ENCODE data around the gene CXCL17.
"Not testable (repeated sequence)": the region's sequence is repeated elsewhere in the genome, so short reads cannot be mapped to it uniquely, and the experiment has no call there.

Gene CXCL17

GRCh38 chr19:42465827-42466280 lies 23.1 kb upstream of the CXCL17 start:
- no peak for DNase-seq (ENCODE audit: low spot score)

GRCh38 chr19:42461700-42462324 lies 19.1 kb upstream of the CXCL17 start:
- DNase-seq (ENCODE audit: low spot score) = no peak

- DNase-seq (ENCODE audit: low spot score) = not testable (repeated sequence)
Measured at GRCh38 chr19:42461231-42461630, 18.5 kb upstream of the CXCL17 start.

- DNase-seq (ENCODE audit: low spot score) = no peak
Measured at GRCh38 chr19:42459926-42460325, 17.2 kb upstream of the CXCL17 start.

GRCh38 chr19:42455621-42456081 lies 12.9 kb upstream of the CXCL17 start:
- no peak for DNase-seq (ENCODE audit: low spot score)

- no peak for DNase-seq (ENCODE audit: low spot score)
Measured at GRCh38 chr19:42455086-42455485, 12.3 kb upstream of the CXCL17 start.

- no peak for DNase-seq (ENCODE audit: low spot score)
Measured at GRCh38 chr19:42452590-42452989, 9.8 kb upstream of the CXCL17 start.

GRCh38 chr19:42450314-42450934 lies 7.7 kb upstream of the CXCL17 start:
- peak; percentile 71 for DNase-seq (ENCODE audit: low spot score)

- not testable (repeated sequence) for DNase-seq (ENCODE audit: low spot score)
Measured at GRCh38 chr19:42448306-42448705, 5.6 kb upstream of the CXCL17 start.

- DNase-seq (ENCODE audit: low spot score) = no peak
Measured at GRCh38 chr19:42445948-42446347, 3.2 kb upstream of the CXCL17 start.

- DNase-seq (ENCODE audit: low spot score) = no peak
Measured at GRCh38 chr19:42443944-42444398, 1.2 kb upstream of the CXCL17 start.

- no peak for DNase-seq (ENCODE audit: low spot score)
Measured at GRCh38 chr19:42441049-42441445, 1.7 kb downstream of the CXCL17 start.

GRCh38 chr19:42440357-42441048 lies 2.2 kb downstream of the CXCL17 start:
- peak; percentile 83 for DNase-seq (ENCODE audit: low spot score)

- no peak for DNase-seq (ENCODE audit: low spot score)
Measured at GRCh38 chr19:42436006-42436405, 6.7 kb downstream of the CXCL17 start.

- no peak for DNase-seq (ENCODE audit: low spot score)
Measured at GRCh38 chr19:42435316-42435715, 7.4 kb downstream of the CXCL17 start.

- DNase-seq (ENCODE audit: low spot score) = peak; percentile 55
Measured at GRCh38 chr19:42433503-42434260, 9.1 kb downstream of the CXCL17 start.

GRCh38 chr19:42431486-42431885 lies 11.3 kb downstream of the CXCL17 start:
- DNase-seq (ENCODE audit: low spot score) = no peak

- no peak for DNase-seq (ENCODE audit: low spot score)
Measured at GRCh38 chr19:42428676-42429075, 14.1 kb downstream of the CXCL17 start.

GRCh38 chr19:42427313-42427712 lies 15.4 kb downstream of the CXCL17 start, which contains the start of gene LIPE:
Gene LIPE (minus strand): TSS chr19:42427388. CDS start chr19:42427149, 239 bp downstream.
- no peak for DNase-seq (ENCODE audit: low spot score)

- no peak for DNase-seq (ENCODE audit: low spot score)
Measured at GRCh38 chr19:42426643-42427042, 16.1 kb downstream of the CXCL17 start.

GRCh38 chr19:42424712-42425131 lies 18.0 kb downstream of the CXCL17 start:
- no peak for DNase-seq (ENCODE audit: low spot score)

GRCh38 chr19:42424345-42424707 lies 18.4 kb downstream of the CXCL17 start:
- DNase-seq (ENCODE audit: low spot score) = no peak

All from AG08396 (cell line).